Astrocyte (in vitro differentiated cells and primary cell): ENCODE data around the gene TRAF3IP1. TPM values are rescaled to one million over a fixed set of nuclear protein-coding genes. Genes with fewer than 3 reads are reported as not detected.
"Not testable (repeated sequence)": the region's sequence is repeated elsewhere in the genome, so short reads cannot be mapped to it uniquely, and the experiment has no call there.

Source experiments
- DNase-seq: peaks from one replicate; pipeline ENCODE4 v3.0.0-alpha.2; 2010; ENCODE audit warnings: low read depth
- FAIRE-seq: peaks from 2 replicates; lab custom pipeline; 2011; peaks lifted over from hg19 to GRCh38; lab: Jason Lieb, UNC
- H2AFZ ChIP-seq: 2 replicates; pipeline ENCODE4 v1.6.0; 2012; ENCODE audit warnings: low read depth, low read length, inconsistent platforms
- H3K27ac ChIP-seq: 2 replicates; pipeline ENCODE4 v1.5.1; 2011; ENCODE audit warnings: low read depth, low read length, inconsistent platforms
- H3K27me3 ChIP-seq: 2 replicates; pipeline ENCODE4 v1.6.0; 2011; ENCODE audit warnings: low read length, inconsistent platforms; ENCODE audit not compliant: insufficient read depth
- H3K36me3 ChIP-seq: 2 replicates; pipeline ENCODE4 v1.5.1; 2011; ENCODE audit warnings: low read length, inconsistent platforms; ENCODE audit not compliant: insufficient read depth
- H3K4me1 ChIP-seq: 2 replicates; pipeline ENCODE4 v1.5.1; 2011; ENCODE audit warnings: low read length, inconsistent platforms; ENCODE audit not compliant: insufficient read depth
- H3K4me2 ChIP-seq: 2 replicates; pipeline ENCODE4 v1.6.0; 2012; ENCODE audit warnings: low read length, inconsistent platforms
- H3K4me3 ChIP-seq: 2 replicates; pipeline ENCODE4 v1.5.1; 2011; ENCODE audit warnings: low read depth, mild to moderate bottlenecking, low read length, inconsistent platforms; ENCODE audit not compliant: insufficient read depth
- H3K79me2 ChIP-seq: 2 replicates; pipeline ENCODE4 v1.6.0; 2012; ENCODE audit warnings: mild to moderate bottlenecking, low read length, inconsistent platforms; ENCODE audit not compliant: insufficient read depth
- H3K9ac ChIP-seq: 2 replicates; pipeline ENCODE4 v1.6.0; 2012; ENCODE audit warnings: mild to moderate bottlenecking, low read length, inconsistent platforms
- H3K9me3 ChIP-seq: 2 replicates; pipeline ENCODE4 v1.5.1; 2012; ENCODE audit warnings: low read depth, mild to moderate bottlenecking, low read length, inconsistent platforms; ENCODE audit not compliant: insufficient read depth
- H4K20me1 ChIP-seq: 2 replicates; pipeline ENCODE4 v1.6.0; 2012; ENCODE audit warnings: low read length, inconsistent platforms; ENCODE audit not compliant: insufficient read depth
- H3K27ac Mint-ChIP-seq: one replicate; pipeline ENCODE4 v1.8.0; 2021; ENCODE audit warnings: mild to moderate bottlenecking, mixed read lengths; ENCODE audit not compliant: unreplicated experiment
- H3K27me3 Mint-ChIP-seq: one replicate; pipeline ENCODE4 v1.8.0; 2021; ENCODE audit warnings: low read depth, mixed read lengths; ENCODE audit not compliant: unreplicated experiment
- H3K36me3 Mint-ChIP-seq: one replicate; pipeline ENCODE4 v1.8.0; 2021; ENCODE audit warnings: low read depth, mixed read lengths; ENCODE audit not compliant: unreplicated experiment
- H3K4me1 Mint-ChIP-seq: one replicate; pipeline ENCODE4 v1.8.0; 2021; ENCODE audit warnings: low read depth, mixed read lengths; ENCODE audit not compliant: unreplicated experiment
- H3K4me3 Mint-ChIP-seq: one replicate; pipeline ENCODE4 v1.8.0; 2021; ENCODE audit warnings: mild to moderate bottlenecking, moderate library complexity, mixed read lengths; ENCODE audit not compliant: unreplicated experiment
- H3K9me3 Mint-ChIP-seq: one replicate; pipeline ENCODE4 v1.8.0; 2021; ENCODE audit warnings: mild to moderate bottlenecking, mixed read lengths; ENCODE audit not compliant: unreplicated experiment
- EZH2 ChIP-seq: IDR thresholded peaks from 2 replicates; pipeline ENCODE4 v1.6.1; 2012; ENCODE audit warnings: mild to moderate bottlenecking, low read length, inconsistent platforms; ENCODE audit not compliant: insufficient read depth
- total RNA-seq: library from RNA; stranded (reverse); gene quantifications from 2 replicates; pipeline ENCODE4 v1.2.1, GENCODE V29; 2021
- TF ChIP-seq, protein P1 (sequence below): IDR thresholded peaks from 2 replicates; pipeline ENCODE4 v1.5.1; 2011; ENCODE audit warnings: low read depth, mild to moderate bottlenecking, inconsistent platforms, low read length, moderate library complexity; ENCODE audit not compliant: insufficient read depth

The TRAF3IP1 gene
- total RNA-seq, 1 donor from 2014 or later: 19.6 TPM

GRCh38 chr2:238440331-238440730, 120.0 kb downstream of the TRAF3IP1 start:
- Histone ChIP-seq H3K9ac (peak overlapping the region; percentile 74), H3K36me3 (peaks cover 28% of the 10 kb centered on the region), H2AFZ (no peak overlapping the region), H3K4me1 (peaks cover 53% of the 10 kb centered on the region), H3K27ac (peak overlapping the region; percentile 100), H4K20me1 (no peaks in the 10 kb centered on the region), H3K9me3 (no peaks in the 10 kb centered on the region), H3K79me2 (peaks cover 93% of the 10 kb centered on the region), H3K27me3 (no peaks in the 10 kb centered on the region), H3K4me3 (peak overlapping the region; percentile 17), H3K4me2 (peak overlapping the region; percentile 80)
- DNase-seq: no peak
- H3K27ac Mint-ChIP-seq: no peak overlapping the region
- peaks cover 15% of the 10 kb centered on the region for H3K36me3 Mint-ChIP-seq
- H3K27me3 Mint-ChIP-seq: no peaks in the 10 kb centered on the region
- peak overlapping the region; percentile 23 for H3K4me3 Mint-ChIP-seq
- peaks cover 16% of the 10 kb centered on the region for H3K4me1 Mint-ChIP-seq
- TF ChIP-seq, protein P1, sequence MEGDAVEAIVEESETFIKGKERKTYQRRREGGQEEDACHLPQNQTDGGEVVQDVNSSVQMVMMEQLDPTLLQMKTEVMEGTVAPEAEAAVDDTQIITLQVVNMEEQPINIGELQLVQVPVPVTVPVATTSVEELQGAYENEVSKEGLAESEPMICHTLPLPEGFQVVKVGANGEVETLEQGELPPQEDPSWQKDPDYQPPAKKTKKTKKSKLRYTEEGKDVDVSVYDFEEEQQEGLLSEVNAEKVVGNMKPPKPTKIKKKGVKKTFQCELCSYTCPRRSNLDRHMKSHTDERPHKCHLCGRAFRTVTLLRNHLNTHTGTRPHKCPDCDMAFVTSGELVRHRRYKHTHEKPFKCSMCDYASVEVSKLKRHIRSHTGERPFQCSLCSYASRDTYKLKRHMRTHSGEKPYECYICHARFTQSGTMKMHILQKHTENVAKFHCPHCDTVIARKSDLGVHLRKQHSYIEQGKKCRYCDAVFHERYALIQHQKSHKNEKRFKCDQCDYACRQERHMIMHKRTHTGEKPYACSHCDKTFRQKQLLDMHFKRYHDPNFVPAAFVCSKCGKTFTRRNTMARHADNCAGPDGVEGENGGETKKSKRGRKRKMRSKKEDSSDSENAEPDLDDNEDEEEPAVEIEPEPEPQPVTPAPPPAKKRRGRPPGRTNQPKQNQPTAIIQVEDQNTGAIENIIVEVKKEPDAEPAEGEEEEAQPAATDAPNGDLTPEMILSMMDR: no peak
- no peaks in the 10 kb centered on the region for H3K9me3 Mint-ChIP-seq
- no peak for FAIRE-seq

DNA sequence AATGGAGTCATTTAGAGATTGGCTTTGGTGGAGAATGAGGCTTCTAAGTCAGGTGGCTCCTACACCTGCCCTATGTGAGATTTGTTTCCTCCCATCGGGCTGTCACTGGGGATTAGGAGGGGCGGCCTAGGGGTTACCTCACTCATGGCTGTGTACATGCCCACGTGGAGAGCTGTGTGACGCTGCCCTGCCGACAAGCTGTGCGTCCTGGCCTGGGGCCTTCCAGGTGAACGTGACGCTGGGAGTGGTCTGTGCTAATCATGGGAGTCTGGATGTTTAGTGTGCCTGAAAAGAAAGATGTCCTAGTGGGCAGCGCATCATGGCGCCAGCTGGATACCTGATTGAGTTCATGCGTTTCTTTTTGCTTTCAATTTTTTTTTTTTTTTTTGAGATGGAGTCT, 120.4 kb downstream of the TRAF3IP1 start:
- Histone ChIP-seq H3K4me2 (peak overlapping the region; percentile 80), H3K27ac (peak overlapping the region; percentile 100), H4K20me1 (no peaks in the 10 kb centered on the region), H2AFZ (no peak overlapping the region), H3K4me3 (no peak overlapping the region), H3K36me3 (peaks cover 32% of the 10 kb centered on the region), H3K4me1 (peaks cover 49% of the 10 kb centered on the region), H3K9me3 (no peaks in the 10 kb centered on the region), H3K79me2 (peaks cover 93% of the 10 kb centered on the region), H3K9ac (peak overlapping the region; percentile 74), H3K27me3 (no peaks in the 10 kb centered on the region)
- Mint-ChIP-seq H3K4me3 (peak overlapping the region; percentile 23), H3K27ac (no peak overlapping the region), H3K9me3 (no peaks in the 10 kb centered on the region), H3K4me1 (peaks cover 16% of the 10 kb centered on the region), H3K27me3 (no peaks in the 10 kb centered on the region), H3K36me3 (peaks cover 13% of the 10 kb centered on the region)
- DNase-seq: no peak
- no peak for FAIRE-seq
- TF ChIP-seq EZH2: no peak
- TF ChIP-seq, protein P1: no peak

GRCh38 chr2:238441262-238442114, 121.2 kb downstream of the TRAF3IP1 start:
- peaks cover 35% of the 10 kb centered on the region for H3K36me3 ChIP-seq
- H3K4me3 ChIP-seq: no peak overlapping the region
- no peak overlapping the region for H2AFZ ChIP-seq
- peak overlapping the region; percentile 100 for H3K27ac ChIP-seq
- H3K9ac ChIP-seq: peak overlapping the region; percentile 29
- no peak for DNase-seq
- H3K9me3 Mint-ChIP-seq: no peaks in the 10 kb centered on the region
- H3K27ac Mint-ChIP-seq: no peak overlapping the region
- H3K79me2 ChIP-seq: peaks cover 93% of the 10 kb centered on the region
- TF ChIP-seq EZH2: no peak
- TF ChIP-seq, protein P1: no peak
- no peaks in the 10 kb centered on the region for H4K20me1 ChIP-seq
- no peaks in the 10 kb centered on the region for H3K27me3 Mint-ChIP-seq
- no peak for FAIRE-seq
- H3K4me1 Mint-ChIP-seq: peaks cover 16% of the 10 kb centered on the region
- H3K36me3 Mint-ChIP-seq: peaks cover 18% of the 10 kb centered on the region
- H3K4me3 Mint-ChIP-seq: no peak overlapping the region
- no peaks in the 10 kb centered on the region for H3K9me3 ChIP-seq
- peak overlapping the region; percentile 46 for H3K4me2 ChIP-seq
- peaks cover 46% of the 10 kb centered on the region for H3K4me1 ChIP-seq
- H3K27me3 ChIP-seq: no peaks in the 10 kb centered on the region

DNA sequence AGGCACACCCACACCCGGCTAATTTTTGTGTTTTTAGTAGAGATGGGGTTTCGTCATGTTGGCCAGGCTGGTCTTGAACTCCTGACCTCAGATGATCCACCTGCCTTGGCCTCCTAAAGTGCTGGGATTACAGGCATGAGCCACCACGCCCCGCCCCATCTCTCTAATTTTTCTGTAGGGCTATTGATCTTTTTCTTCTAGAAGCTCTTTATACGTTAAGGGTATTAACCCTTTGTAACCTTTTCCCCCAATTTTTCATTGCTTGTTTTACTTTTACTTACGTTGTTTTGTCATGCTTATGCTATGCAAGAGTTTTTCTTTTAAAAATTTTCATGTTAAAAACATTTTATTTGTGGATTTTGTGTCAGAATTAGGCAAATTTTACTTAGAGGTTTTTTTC, 121.9 kb downstream of the TRAF3IP1 start:
- H3K27ac ChIP-seq, DNase-seq, H3K4me3 ChIP-seq, FAIRE-seq, H3K4me2 ChIP-seq, H2AFZ ChIP-seq, H3K9ac ChIP-seq, H3K4me3 Mint-ChIP-seq, H3K9me3 ChIP-seq, H4K20me1 ChIP-seq, H3K27ac Mint-ChIP-seq, H3K27me3 ChIP-seq, H3K9me3 Mint-ChIP-seq, H3K27me3 Mint-ChIP-seq: not testable (repeated sequence)
- Histone ChIP-seq H3K4me1 (peaks cover 46% of the 10 kb centered on the region), H3K36me3 (peaks cover 40% of the 10 kb centered on the region), H3K79me2 (peaks cover 93% of the 10 kb centered on the region)
- Mint-ChIP-seq H3K36me3 (peaks cover 25% of the 10 kb centered on the region), H3K4me1 (peaks cover 16% of the 10 kb centered on the region)
